Mesothelial cell of epicardium (in vitro differentiated cells): Measurements from ENCODE around the gene CABLES2. TPM values are rescaled to one million over a fixed set of nuclear protein-coding genes. Genes with fewer than 3 reads are reported as not detected.

Experiments
- DNase-seq, 2 experiments: peaks; one replicate each; pipeline ENCODE4 v3.0.0; 2021; ENCODE audit warnings: low spot score in 2 of 2; ENCODE audit not compliant: unreplicated experiment in 2 of 2
- H3K27ac Mint-ChIP-seq: 2 replicates; pipeline ENCODE4 v1.8.0; 2021; ENCODE audit warnings: mixed read lengths
- H3K27me3 Mint-ChIP-seq: 2 replicates; pipeline ENCODE4 v1.8.0; 2021; ENCODE audit warnings: low read depth, mixed read lengths
- H3K36me3 Mint-ChIP-seq: 2 replicates; pipeline ENCODE4 v1.8.0; 2021; ENCODE audit warnings: mixed read lengths
- H3K4me1 Mint-ChIP-seq: 2 replicates; pipeline ENCODE4 v1.8.0; 2021; ENCODE audit warnings: mixed read lengths
- H3K4me3 Mint-ChIP-seq: 2 replicates; pipeline ENCODE4 v1.8.0; 2021; ENCODE audit warnings: mild to moderate bottlenecking, moderate library complexity, mixed read lengths
- H3K9me3 Mint-ChIP-seq: 2 replicates; pipeline ENCODE4 v1.8.0; 2021; ENCODE audit warnings: mixed read lengths
- CTCF ChIP-seq: fragments of 200-600 bp; sonication (generic); IDR thresholded peaks from one replicate; pipeline ENCODE4 v1.5.0; 2021; ENCODE audit warnings: antibody characterized with exemption; ENCODE audit not compliant: unreplicated experiment
- total RNA-seq: library from RNA; stranded (reverse); gene quantifications from 3 replicates; pipeline ENCODE4 v1.2.1, GENCODE V29; 2021

Gene CABLES2
- total RNA-seq, 1 donor from 2014 or later, result 23.7 TPM

- TF ChIP-seq CTCF, result no peak
- Mint-ChIP-seq H3K27ac (no peak overlapping the region), H3K4me1 (peaks cover 13% of the 10 kb centered on the region), H3K36me3 (no peaks in the 10 kb centered on the region), H3K9me3 (no peaks in the 10 kb centered on the region), H3K4me3 (no peak overlapping the region), H3K27me3 (no peaks in the 10 kb centered on the region)
- no peak for DNase-seq
These were observed 51.6 kb downstream of the CABLES2 start for GRCh38 chr20:62355516-62355877.

GRCh38 chr20:62354811-62355341 is 52.2 kb downstream of the CABLES2 start:
- no peak for DNase-seq
- Mint-ChIP-seq H3K4me1 (peaks cover 14% of the 10 kb centered on the region), H3K36me3 (peaks cover 5% of the 10 kb centered on the region), H3K27me3 (no peaks in the 10 kb centered on the region), H3K27ac (no peak overlapping the region), H3K4me3 (no peak overlapping the region), H3K9me3 (no peaks in the 10 kb centered on the region)
- no peak for TF ChIP-seq CTCF

- TF ChIP-seq CTCF, result no peak
- Mint-ChIP-seq H3K27me3 (no peaks in the 10 kb centered on the region), H3K4me1 (peaks cover 14% of the 10 kb centered on the region), H3K36me3 (peaks cover 9% of the 10 kb centered on the region), H3K9me3 (peaks cover 2% of the 10 kb centered on the region), H3K27ac (peak overlapping the region; percentile 61), H3K4me3 (no peak overlapping the region)
- DNase-seq, result no peak
These were observed 52.9 kb downstream of the CABLES2 start for GRCh38 chr20:62354031-62354808.

GRCh38 chr20:62353289-62354030 is 53.6 kb downstream of the CABLES2 start:
- TF ChIP-seq CTCF, result no peak
- no peak for DNase-seq
- H3K27me3 Mint-ChIP-seq, result no peaks in the 10 kb centered on the region
- no peak overlapping the region for H3K4me3 Mint-ChIP-seq
- peaks cover 14% of the 10 kb centered on the region for H3K36me3 Mint-ChIP-seq
- peaks cover 10% of the 10 kb centered on the region for H3K4me1 Mint-ChIP-seq
- H3K9me3 Mint-ChIP-seq, result peaks cover 7% of the 10 kb centered on the region
- H3K27ac Mint-ChIP-seq, result no peak overlapping the region

- peaks cover 18% of the 10 kb centered on the region for H3K36me3 Mint-ChIP-seq
- DNase-seq, result no peak
- H3K4me1 Mint-ChIP-seq, result peaks cover 10% of the 10 kb centered on the region
- H3K27me3 Mint-ChIP-seq, result no peaks in the 10 kb centered on the region
- H3K4me3 Mint-ChIP-seq, result no peak overlapping the region
- no peak for TF ChIP-seq CTCF
- peaks cover 10% of the 10 kb centered on the region for H3K9me3 Mint-ChIP-seq
- H3K27ac Mint-ChIP-seq, result peak overlapping the region; percentile 21
These were observed 54.4 kb downstream of the CABLES2 start for GRCh38 chr20:62352402-62353288.
